ENCODE data around the gene RPS26.
"Not testable (repeated sequence)": the region's sequence is repeated elsewhere in the genome, so short reads cannot be mapped to it uniquely, and the experiment has no call there.

RPS26 gene

GRCh38 chr12:56041552-56042429, at the start of gene RPS26:
Gene RPS26 (plus strand): TSS chr12:56041918. CDS start chr12:56042167, 249 bp downstream.
- H3K9ac ChIP-seq (ENCODE audit: low read length): peak within 1 kb of the TSS; percentile 99
- peaks cover 34% of the 10 kb centered on the region for H3K36me3 ChIP-seq (ENCODE audit: control insufficient read depth, insufficient read depth, low read length)
- H3K4me3 ChIP-seq (ENCODE audit: low read depth, low read length): peak within 1 kb of the TSS; percentile 95
- peaks cover 13% of the 10 kb centered on the region for H3K4me1 ChIP-seq (ENCODE audit: control insufficient read depth, insufficient read depth, low read length)
- no peaks in the 10 kb centered on the region for H3K9me3 ChIP-seq (ENCODE audit: control insufficient read depth, insufficient read depth, low read depth, low read length)
- no peaks in the 10 kb centered on the region for H3K27me3 ChIP-seq (ENCODE audit: control insufficient read depth, insufficient read depth, low read length)
- peak within 1 kb of the TSS; percentile 99 for H3K27ac ChIP-seq (ENCODE audit: low read depth, low read length)

- no peak overlapping the region for H3K27ac ChIP-seq (ENCODE audit: low read depth, low read length)
- H3K9me3 ChIP-seq (ENCODE audit: control insufficient read depth, insufficient read depth, low read depth, low read length): no peaks in the 10 kb centered on the region
- peaks cover 65% of the 10 kb centered on the region for H3K36me3 ChIP-seq (ENCODE audit: control insufficient read depth, insufficient read depth, low read length)
Observed at GRCh38 chr12:55993230-55993853, 48.4 kb upstream of the RPS26 start.

GRCh38 chr12:55995366-55995765, 46.4 kb upstream of the RPS26 start:
- H3K9me3 ChIP-seq (ENCODE audit: control insufficient read depth, insufficient read depth, low read depth, low read length): no peaks in the 10 kb centered on the region
- no peak overlapping the region for H3K4me3 ChIP-seq (ENCODE audit: low read depth, low read length)
- peaks cover 4% of the 10 kb centered on the region; the same call in 1 of the 2 replicates for H3K4me1 ChIP-seq (ENCODE audit: control insufficient read depth, insufficient read depth, low read length)
- H3K27ac ChIP-seq (ENCODE audit: low read depth, low read length): no peak overlapping the region
- no peak overlapping the region for H3K9ac ChIP-seq (ENCODE audit: low read length)
- peaks cover 47% of the 10 kb centered on the region for H3K36me3 ChIP-seq (ENCODE audit: control insufficient read depth, insufficient read depth, low read length)
- no peaks in the 10 kb centered on the region for H3K27me3 ChIP-seq (ENCODE audit: control insufficient read depth, insufficient read depth, low read length)

More at GRCh38 chr12:55993230-55993853, 48.4 kb upstream of the RPS26 start:
- Histone ChIP-seq H3K4me3 (ENCODE audit: low read depth, low read length) (no peak overlapping the region), H3K9ac (ENCODE audit: low read length) (no peak overlapping the region), H3K4me1 (ENCODE audit: control insufficient read depth, insufficient read depth, low read length) (peaks cover 4% of the 10 kb centered on the region; the same call in 1 of the 2 replicates), H3K27me3 (ENCODE audit: control insufficient read depth, insufficient read depth, low read length) (no peaks in the 10 kb centered on the region)

GRCh38 chr12:55996201-55996714, 45.5 kb upstream of the RPS26 start:
- Histone ChIP-seq H3K9ac (ENCODE audit: low read length) (no peak overlapping the region), H3K4me1 (ENCODE audit: control insufficient read depth, insufficient read depth, low read length) (peaks cover 4% of the 10 kb centered on the region; the same call in 1 of the 2 replicates), H3K4me3 (ENCODE audit: low read depth, low read length) (peak overlapping the region; percentile 94), H3K9me3 (ENCODE audit: control insufficient read depth, insufficient read depth, low read depth, low read length) (no peaks in the 10 kb centered on the region), H3K36me3 (ENCODE audit: control insufficient read depth, insufficient read depth, low read length) (peaks cover 38% of the 10 kb centered on the region), H3K27ac (ENCODE audit: low read depth, low read length) (no peak overlapping the region), H3K27me3 (ENCODE audit: control insufficient read depth, insufficient read depth, low read length) (no peaks in the 10 kb centered on the region)

- H3K9me3 ChIP-seq (ENCODE audit: control insufficient read depth, insufficient read depth, low read depth, low read length): no peaks in the 10 kb centered on the region
- peak within 1 kb of the TSS; percentile 94 for H3K4me3 ChIP-seq (ENCODE audit: low read depth, low read length)
- H3K9ac ChIP-seq (ENCODE audit: low read length): peak within 1 kb of the TSS; percentile 89
- peaks cover 4% of the 10 kb centered on the region; the same call in 1 of the 2 replicates for H3K4me1 ChIP-seq (ENCODE audit: control insufficient read depth, insufficient read depth, low read length)
- no peaks in the 10 kb centered on the region for H3K27me3 ChIP-seq (ENCODE audit: control insufficient read depth, insufficient read depth, low read length)
- no peak within 1 kb of the TSS for H3K27ac ChIP-seq (ENCODE audit: low read depth, low read length)
- peaks cover 34% of the 10 kb centered on the region for H3K36me3 ChIP-seq (ENCODE audit: control insufficient read depth, insufficient read depth, low read length)
Observed at GRCh38 chr12:55996715-55997534, 44.8 kb upstream of the RPS26 start, which contains the start of gene SUOX. Gene SUOX (plus strand): TSS chr12:55997276. CDS start chr12:56002222, 4,946 bp downstream.

GRCh38 chr12:55997535-55997859, 44.2 kb upstream of the RPS26 start:
- no peak overlapping the region for H3K27ac ChIP-seq (ENCODE audit: low read depth, low read length)

GRCh38 chr12:55999522-55999921, 42.2 kb upstream of the RPS26 start:
- H3K4me3 ChIP-seq (ENCODE audit: low read depth, low read length); H3K27me3 ChIP-seq (ENCODE audit: control insufficient read depth, insufficient read depth, low read length); H3K9ac ChIP-seq (ENCODE audit: low read length); H3K9me3 ChIP-seq (ENCODE audit: control insufficient read depth, insufficient read depth, low read depth, low read length); H3K4me1 ChIP-seq (ENCODE audit: control insufficient read depth, insufficient read depth, low read length); H3K27ac ChIP-seq (ENCODE audit: low read depth, low read length): not testable (repeated sequence)
- H3K36me3 ChIP-seq (ENCODE audit: control insufficient read depth, insufficient read depth, low read length): peaks cover 35% of the 10 kb centered on the region

More at GRCh38 chr12:55997535-55997859, 44.2 kb upstream of the RPS26 start:
- H3K9me3 ChIP-seq (ENCODE audit: control insufficient read depth, insufficient read depth, low read depth, low read length): no peaks in the 10 kb centered on the region
- H3K27me3 ChIP-seq (ENCODE audit: control insufficient read depth, insufficient read depth, low read length): no peaks in the 10 kb centered on the region
- H3K4me1 ChIP-seq (ENCODE audit: control insufficient read depth, insufficient read depth, low read length): peaks cover 4% of the 10 kb centered on the region; the same call in 1 of the 2 replicates
- peak overlapping the region; percentile 89 for H3K9ac ChIP-seq (ENCODE audit: low read length)
- H3K4me3 ChIP-seq (ENCODE audit: low read depth, low read length): peak overlapping the region; percentile 94
- H3K36me3 ChIP-seq (ENCODE audit: control insufficient read depth, insufficient read depth, low read length): peaks cover 34% of the 10 kb centered on the region

- H3K9ac ChIP-seq (ENCODE audit: low read length); H3K27ac ChIP-seq (ENCODE audit: low read depth, low read length); H3K4me3 ChIP-seq (ENCODE audit: low read depth, low read length); H3K4me1 ChIP-seq (ENCODE audit: control insufficient read depth, insufficient read depth, low read length); H3K27me3 ChIP-seq (ENCODE audit: control insufficient read depth, insufficient read depth, low read length); H3K9me3 ChIP-seq (ENCODE audit: control insufficient read depth, insufficient read depth, low read depth, low read length): not testable (repeated sequence)
- peaks cover 36% of the 10 kb centered on the region for H3K36me3 ChIP-seq (ENCODE audit: control insufficient read depth, insufficient read depth, low read length)
Observed at GRCh38 chr12:55999999-56000540, 41.6 kb upstream of the RPS26 start.

- Histone ChIP-seq H3K9me3 (ENCODE audit: control insufficient read depth, insufficient read depth, low read depth, low read length) (no peaks in the 10 kb centered on the region), H3K36me3 (ENCODE audit: control insufficient read depth, insufficient read depth, low read length) (peaks cover 31% of the 10 kb centered on the region), H3K4me1 (ENCODE audit: control insufficient read depth, insufficient read depth, low read length) (peaks cover 4% of the 10 kb centered on the region; the same call in 1 of the 2 replicates), H3K4me3 (ENCODE audit: low read depth, low read length) (no peak overlapping the region), H3K9ac (ENCODE audit: low read length) (no peak overlapping the region), H3K27ac (ENCODE audit: low read depth, low read length) (no peak overlapping the region), H3K27me3 (ENCODE audit: control insufficient read depth, insufficient read depth, low read length) (no peaks in the 10 kb centered on the region)
Observed at GRCh38 chr12:56001487-56002100, 40.1 kb upstream of the RPS26 start.

GRCh38 chr12:56003376-56003775, 38.3 kb upstream of the RPS26 start:
- peaks cover 31% of the 10 kb centered on the region for H3K36me3 ChIP-seq (ENCODE audit: control insufficient read depth, insufficient read depth, low read length)
- not testable (repeated sequence) for H3K27ac ChIP-seq (ENCODE audit: low read depth, low read length); H3K4me3 ChIP-seq (ENCODE audit: low read depth, low read length); H3K4me1 ChIP-seq (ENCODE audit: control insufficient read depth, insufficient read depth, low read length); H3K9me3 ChIP-seq (ENCODE audit: control insufficient read depth, insufficient read depth, low read depth, low read length); H3K27me3 ChIP-seq (ENCODE audit: control insufficient read depth, insufficient read depth, low read length); H3K9ac ChIP-seq (ENCODE audit: low read length)
